ENCODE data around the gene FJX1. TPM values are rescaled to one million over a fixed set of nuclear protein-coding genes. Genes with fewer than 3 reads are reported as not detected.

The FJX1 gene
- total RNA-seq (12.4 and 13.5 TPM in 2 replicates), polyA plus RNA-seq (29.0 and 34.8 TPM in 2 replicates)

DNA sequence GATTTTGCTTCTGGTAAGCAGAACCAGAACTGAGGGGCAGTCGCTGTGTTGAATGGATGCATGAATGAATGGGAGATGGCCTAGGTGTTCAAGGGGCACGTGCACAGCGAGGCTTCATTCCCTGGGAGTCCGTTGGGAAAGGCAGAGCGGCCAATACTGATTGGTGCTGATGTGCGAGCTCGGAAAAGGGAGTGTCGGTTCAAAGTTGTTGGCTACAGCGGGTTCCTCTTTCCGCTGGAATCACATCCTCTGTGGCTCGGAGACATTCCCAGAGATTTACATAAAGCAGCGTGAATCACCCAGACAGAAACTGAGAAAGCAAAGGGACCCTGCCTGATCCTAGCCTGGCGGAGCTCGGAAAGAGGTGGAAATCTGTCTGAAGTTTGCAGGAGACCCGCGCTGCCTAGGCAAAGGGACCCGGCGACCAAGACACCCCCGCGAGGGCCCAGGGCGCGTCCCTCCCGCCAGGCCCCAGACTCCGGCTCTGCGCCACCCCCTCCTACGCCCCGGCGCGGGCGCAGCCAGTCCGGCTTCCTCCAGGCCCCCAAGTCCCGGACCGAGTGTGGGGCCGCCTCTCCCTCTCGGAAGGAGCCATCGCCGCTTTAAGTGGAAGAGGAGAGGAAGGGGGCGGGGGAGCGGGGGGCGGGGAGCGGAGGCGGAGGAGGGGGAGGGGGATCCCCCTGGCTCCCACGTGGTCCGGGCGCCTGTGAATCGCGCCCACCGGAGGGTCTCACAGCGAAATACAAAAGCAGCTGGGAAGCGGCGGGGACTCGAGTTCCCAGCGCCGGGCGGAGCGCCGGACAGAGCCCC lies at the start of gene FJX1:
TSS of gene FJX1 (plus strand) at position 774 of the 810 bp plus-strand sequence. CDS start 177 bp downstream, outside the sequence.
- Histone ChIP-seq H2AFZ (peak within 1 kb of the TSS; percentile 75), H3K36me3 (replicated peaks; ENCODE audit: insufficient read depth, low read depth) (no peaks in the 10 kb centered on the region), H3K27me3 (no peaks in the 10 kb centered on the region), H3K9me3 (ENCODE audit: low read depth) (no peaks in the 10 kb centered on the region), H3K4me1 (ENCODE audit: insufficient read depth) (peaks cover 18% of the 10 kb centered on the region), H3K27ac (peak within 1 kb of the TSS; percentile 91), H3K4me2 (peak within 1 kb of the TSS; percentile 98), H3K79me2 (no peaks in the 10 kb centered on the region), H3K9me2 (replicated peaks; ENCODE audit: insufficient read depth) (no peaks in the 10 kb centered on the region), H4K20me1 (ENCODE audit: insufficient read depth, poor library complexity, severe bottlenecking) (no peaks in the 10 kb centered on the region), H3K4me3 (peak within 1 kb of the TSS; percentile 78)
- TF ChIP-seq EZH2 (IDR thresholded peaks at IDR 0.05; ENCODE audit: borderline replicate concordance) (no peak), EZH2phosphoT487 (IDR thresholded peaks at IDR 0.05; ENCODE audit: low read depth, severe bottlenecking, unreplicated experiment) (no peak), CTCF (IDR thresholded peaks at IDR 0.05; ENCODE audit: poor library complexity) (no peak)
- 2% methylated on average over 36 of the region's 57 CpGs for WGBS (ENCODE audit: low lambda C conversion rate, missing lambda C conversion rate)
- DNase-seq (ENCODE audit: low spot score) = peak; percentile 82

- TF ChIP-seq EZH2 (IDR thresholded peaks at IDR 0.05; ENCODE audit: borderline replicate concordance) (no peak), EZH2phosphoT487 (IDR thresholded peaks at IDR 0.05; ENCODE audit: low read depth, severe bottlenecking, unreplicated experiment) (no peak), CTCF (IDR thresholded peaks at IDR 0.05; ENCODE audit: poor library complexity) (no peak)
- H2AFZ ChIP-seq = no peak overlapping the region
- no peaks in the 10 kb centered on the region for H3K9me3 ChIP-seq (ENCODE audit: low read depth)
- H4K20me1 ChIP-seq (ENCODE audit: insufficient read depth, poor library complexity, severe bottlenecking) = no peaks in the 10 kb centered on the region
- H3K36me3 ChIP-seq (replicated peaks; ENCODE audit: insufficient read depth, low read depth) = no peaks in the 10 kb centered on the region
- no peak for DNase-seq (ENCODE audit: low spot score)
- H3K27ac ChIP-seq = no peak overlapping the region
- no peaks in the 10 kb centered on the region for H3K9me2 ChIP-seq (replicated peaks; ENCODE audit: insufficient read depth)
- no peak overlapping the region for H3K4me3 ChIP-seq
- no peaks in the 10 kb centered on the region for H3K27me3 ChIP-seq
- no peaks in the 10 kb centered on the region for H3K79me2 ChIP-seq
- WGBS (ENCODE audit: low lambda C conversion rate, missing lambda C conversion rate) = 48% methylated on average over 3 of the region's 3 CpGs
- H3K4me2 ChIP-seq = no peak overlapping the region
- H3K4me1 ChIP-seq (ENCODE audit: insufficient read depth) = no peaks in the 10 kb centered on the region
Measured at GRCh38 chr11:35571696-35572095, 46.6 kb upstream of the FJX1 start.

GRCh38 chr11:35579557-35580396 lies 38.5 kb upstream of the FJX1 start:
- no peak overlapping the region for H2AFZ ChIP-seq
- TF ChIP-seq CTCF (IDR thresholded peaks at IDR 0.05; ENCODE audit: poor library complexity) = no peak
- TF ChIP-seq EZH2phosphoT487 (IDR thresholded peaks at IDR 0.05; ENCODE audit: low read depth, severe bottlenecking, unreplicated experiment) = no peak
- TF ChIP-seq EZH2 (IDR thresholded peaks at IDR 0.05; ENCODE audit: borderline replicate concordance) = no peak

More at GRCh38 chr11:35579557-35580396, 38.5 kb upstream of the FJX1 start:
- WGBS (ENCODE audit: low lambda C conversion rate, missing lambda C conversion rate) = 56% methylated on average over 7 of the region's 7 CpGs
- Histone ChIP-seq H3K9me3 (ENCODE audit: low read depth) (no peaks in the 10 kb centered on the region), H3K4me2 (peak overlapping the region; percentile 55), H4K20me1 (ENCODE audit: insufficient read depth, poor library complexity, severe bottlenecking) (no peaks in the 10 kb centered on the region), H3K9me2 (replicated peaks; ENCODE audit: insufficient read depth) (no peaks in the 10 kb centered on the region), H3K4me1 (ENCODE audit: insufficient read depth) (no peaks in the 10 kb centered on the region), H3K4me3 (no peak overlapping the region), H3K27ac (no peak overlapping the region), H3K27me3 (no peaks in the 10 kb centered on the region), H3K79me2 (no peaks in the 10 kb centered on the region), H3K36me3 (replicated peaks; ENCODE audit: insufficient read depth, low read depth) (no peaks in the 10 kb centered on the region)
- DNase-seq (ENCODE audit: low spot score) = peak; percentile 40
